Neural cell (in vitro differentiated cells): Measurements from ENCODE around the gene FHIT.

Experiments used
- EP300 ChIP-seq: fragments of 450-650 bp; conservative IDR thresholded peaks from 2 replicates; pipeline ENCODE4 v1.6.1; 2014; ENCODE audit warnings: antibody characterized with exemption, mild to moderate bottlenecking, moderate library complexity; ENCODE audit not compliant: poor library complexity, severe bottlenecking
- SMC3 ChIP-seq: fragments of 450-650 bp; conservative IDR thresholded peaks from 2 replicates; pipeline ENCODE4 v1.6.1; 2014; ENCODE audit warnings: antibody characterized with exemption, mild to moderate bottlenecking, moderate library complexity; ENCODE audit not compliant: poor library complexity
- TF ChIP-seq, protein P1 (sequence below): fragments of 450-650 bp; IDR thresholded peaks from 2 replicates; pipeline ENCODE4 v1.5.1; 2014; ENCODE audit warnings: antibody characterized with exemption, mild to moderate bottlenecking, moderate library complexity; ENCODE audit not compliant: poor library complexity, severe bottlenecking
- TF ChIP-seq, protein P2 (sequence below): IDR thresholded peaks from 2 replicates; pipeline ENCODE4 v1.6.1; 2012; ENCODE audit warnings: borderline replicate concordance

DNA sequence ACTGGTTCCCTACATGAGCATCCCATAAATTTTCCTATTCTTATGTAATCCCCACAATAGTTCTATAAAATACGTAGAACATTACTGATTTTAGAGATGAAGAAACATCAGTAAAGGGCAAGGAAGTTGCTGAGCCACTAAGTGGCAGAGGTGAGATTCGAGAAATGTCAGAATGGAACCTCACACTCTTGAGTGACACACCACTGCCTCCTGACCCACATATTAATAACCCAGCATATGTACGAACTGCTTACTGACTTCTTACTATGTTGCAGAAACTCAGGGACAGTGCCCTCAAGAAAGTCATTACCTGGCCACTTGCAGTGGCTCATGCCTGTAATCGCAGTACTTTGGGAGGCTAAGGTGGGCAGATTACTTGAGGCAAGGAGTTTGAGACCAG is 1022.4 kb downstream of the FHIT start:
- TF ChIP-seq, protein P1, sequence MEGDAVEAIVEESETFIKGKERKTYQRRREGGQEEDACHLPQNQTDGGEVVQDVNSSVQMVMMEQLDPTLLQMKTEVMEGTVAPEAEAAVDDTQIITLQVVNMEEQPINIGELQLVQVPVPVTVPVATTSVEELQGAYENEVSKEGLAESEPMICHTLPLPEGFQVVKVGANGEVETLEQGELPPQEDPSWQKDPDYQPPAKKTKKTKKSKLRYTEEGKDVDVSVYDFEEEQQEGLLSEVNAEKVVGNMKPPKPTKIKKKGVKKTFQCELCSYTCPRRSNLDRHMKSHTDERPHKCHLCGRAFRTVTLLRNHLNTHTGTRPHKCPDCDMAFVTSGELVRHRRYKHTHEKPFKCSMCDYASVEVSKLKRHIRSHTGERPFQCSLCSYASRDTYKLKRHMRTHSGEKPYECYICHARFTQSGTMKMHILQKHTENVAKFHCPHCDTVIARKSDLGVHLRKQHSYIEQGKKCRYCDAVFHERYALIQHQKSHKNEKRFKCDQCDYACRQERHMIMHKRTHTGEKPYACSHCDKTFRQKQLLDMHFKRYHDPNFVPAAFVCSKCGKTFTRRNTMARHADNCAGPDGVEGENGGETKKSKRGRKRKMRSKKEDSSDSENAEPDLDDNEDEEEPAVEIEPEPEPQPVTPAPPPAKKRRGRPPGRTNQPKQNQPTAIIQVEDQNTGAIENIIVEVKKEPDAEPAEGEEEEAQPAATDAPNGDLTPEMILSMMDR = no peak
- TF ChIP-seq EP300 = no peak
- no peak for TF ChIP-seq SMC3
- TF ChIP-seq, protein P2, sequence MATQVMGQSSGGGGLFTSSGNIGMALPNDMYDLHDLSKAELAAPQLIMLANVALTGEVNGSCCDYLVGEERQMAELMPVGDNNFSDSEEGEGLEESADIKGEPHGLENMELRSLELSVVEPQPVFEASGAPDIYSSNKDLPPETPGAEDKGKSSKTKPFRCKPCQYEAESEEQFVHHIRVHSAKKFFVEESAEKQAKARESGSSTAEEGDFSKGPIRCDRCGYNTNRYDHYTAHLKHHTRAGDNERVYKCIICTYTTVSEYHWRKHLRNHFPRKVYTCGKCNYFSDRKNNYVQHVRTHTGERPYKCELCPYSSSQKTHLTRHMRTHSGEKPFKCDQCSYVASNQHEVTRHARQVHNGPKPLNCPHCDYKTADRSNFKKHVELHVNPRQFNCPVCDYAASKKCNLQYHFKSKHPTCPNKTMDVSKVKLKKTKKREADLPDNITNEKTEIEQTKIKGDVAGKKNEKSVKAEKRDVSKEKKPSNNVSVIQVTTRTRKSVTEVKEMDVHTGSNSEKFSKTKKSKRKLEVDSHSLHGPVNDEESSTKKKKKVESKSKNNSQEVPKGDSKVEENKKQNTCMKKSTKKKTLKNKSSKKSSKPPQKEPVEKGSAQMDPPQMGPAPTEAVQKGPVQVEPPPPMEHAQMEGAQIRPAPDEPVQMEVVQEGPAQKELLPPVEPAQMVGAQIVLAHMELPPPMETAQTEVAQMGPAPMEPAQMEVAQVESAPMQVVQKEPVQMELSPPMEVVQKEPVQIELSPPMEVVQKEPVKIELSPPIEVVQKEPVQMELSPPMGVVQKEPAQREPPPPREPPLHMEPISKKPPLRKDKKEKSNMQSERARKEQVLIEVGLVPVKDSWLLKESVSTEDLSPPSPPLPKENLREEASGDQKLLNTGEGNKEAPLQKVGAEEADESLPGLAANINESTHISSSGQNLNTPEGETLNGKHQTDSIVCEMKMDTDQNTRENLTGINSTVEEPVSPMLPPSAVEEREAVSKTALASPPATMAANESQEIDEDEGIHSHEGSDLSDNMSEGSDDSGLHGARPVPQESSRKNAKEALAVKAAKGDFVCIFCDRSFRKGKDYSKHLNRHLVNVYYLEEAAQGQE = no peak
